HepG2 (cell line): ENCODE results near the gene DAD1. TPM values are rescaled to one million over a fixed set of nuclear protein-coding genes. Genes with fewer than 3 reads are reported as not detected.

Experiments
- ATAC-seq: fragments of 200-7000 bp; cut with Tn5 transposase; 3 replicates; pipeline ENCODE4 v1.9.1; 2020; ENCODE audit warnings: mild to moderate bottlenecking, moderate library complexity
- BruUV-seq: library from RNA; stranded (reverse); fragments of 400-500 nt; replicated peaks from 2 replicates; lab custom pipeline; 2021; lab: Mats Ljungman, UMichigan
- CTCF ChIA-PET: fragments of 300-600 bp; formaldehyde crosslinking; extraction: SDS; loops from one replicate; lab custom pipeline; 2021; ENCODE audit warnings: low total read pairs, inconsistent platforms, low intra/inter-chr PET ratio; lab: Yijun Ruan, JAX
- POLR2A ChIA-PET: fragments of 350-600 bp; sonication (Branson Sonifier 250); formaldehyde crosslinking; loops from one replicate; lab custom pipeline; 2020; ENCODE audit warnings: antibody characterized with exemption, inconsistent platforms; lab: Yijun Ruan, JAX
- DNase-seq: peaks from one replicate; pipeline ENCODE4 v3.0.0-alpha.2; 2015; ENCODE audit warnings: low spot score
- FAIRE-seq: peaks from 3 replicates; lab custom pipeline; 2011; peaks lifted over from hg19 to GRCh38; lab: Jason Lieb, UNC
- H2AFZ ChIP-seq: one replicate; pipeline ENCODE4 v1.6.1; 2011; ENCODE audit warnings: low read length, inconsistent platforms
- H3K27ac ChIP-seq: fragments of 300-600 bp; 3 replicates; pipeline ENCODE4 v1.8.0; 2011; ENCODE audit warnings: mixed run types, mild to moderate bottlenecking, mixed read lengths, low read length, inconsistent platforms; ENCODE audit not compliant: insufficient read depth; ENCODE audit errors: extremely low read length
- H3K27me3 ChIP-seq, 2 experiments: fragments of 200-600 bp in 1 of 2; 2 replicates in 1 of 2; 3 replicates in 1 of 2; pipeline versions ENCODE4 v1.6.0 to v1.8.0; 2011; ENCODE audit warnings: low read length in 2 of 2, mild to moderate bottlenecking in 2 of 2, moderate library complexity in 2 of 2, inconsistent platforms in 1 of 2; ENCODE audit not compliant: insufficient read depth in 2 of 2, control insufficient read depth in 1 of 2
- H3K36me3 ChIP-seq, 2 experiments: fragments of 200-600 bp in 1 of 2; replicated peaks in 1 of 2; 2 replicates in 1 of 2; 3 replicates in 1 of 2; pipeline versions ENCODE4 v1.5.1 to v1.8.0; 2011; ENCODE audit warnings: low read length in 2 of 2, inconsistent platforms in 1 of 2; ENCODE audit not compliant: insufficient read depth in 2 of 2, control insufficient read depth in 1 of 2
- H3K4me1 ChIP-seq: 2 replicates; pipeline ENCODE4 v1.5.1; 2012; ENCODE audit warnings: low read length, inconsistent platforms; ENCODE audit not compliant: insufficient read depth
- H3K4me2 ChIP-seq: 2 replicates; pipeline ENCODE4 v1.6.0; 2011; ENCODE audit warnings: low read depth, low read length, inconsistent platforms
- H3K4me3 ChIP-seq, 3 experiments: fragments of 200-600 bp in 1 of 3; sonication (generic), shearing (Covaris generic) in 1 of 3; replicated peaks in 1 of 3; 2 replicates each; pipeline ENCODE4 v1.5.1; 2011 to 2016; ENCODE audit warnings: low read length in 3 of 3, inconsistent platforms in 2 of 3, low read depth in 2 of 3, mild to moderate bottlenecking in 2 of 3, control low read depth in 1 of 3, mixed read lengths in 1 of 3; ENCODE audit not compliant: insufficient read depth in 1 of 3
- H3K79me2 ChIP-seq: one replicate; pipeline ENCODE4 v1.6.1; 2011; ENCODE audit warnings: low read length, inconsistent platforms; ENCODE audit not compliant: insufficient read depth
- H3K9ac ChIP-seq: 2 replicates; pipeline ENCODE4 v1.6.0; 2011; ENCODE audit warnings: mild to moderate bottlenecking, low read depth, low read length, inconsistent platforms; ENCODE audit not compliant: insufficient read depth
- H3K9me3 ChIP-seq: 2 replicates; pipeline ENCODE4 v1.5.1; 2012; ENCODE audit warnings: mild to moderate bottlenecking, low read length
- H4K20me1 ChIP-seq: 2 replicates; pipeline ENCODE4 v1.6.0; 2011; ENCODE audit warnings: inconsistent platforms, mild to moderate bottlenecking, low read length, moderate library complexity; ENCODE audit not compliant: insufficient read depth
- CSRNP2 ChIP-seq: sonication (generic); formaldehyde crosslinking; conservative IDR thresholded peaks from 2 replicates; pipeline ENCODE4 v1.8.0; 2022; ENCODE audit warnings: low read depth, missing genetic modification reagents
- FOXJ3 ChIP-seq: sonication (generic); formaldehyde crosslinking; IDR thresholded peaks from 2 replicates; pipeline ENCODE4 v1.4.0; 2020; ENCODE audit warnings: missing genetic modification reagents, mild to moderate bottlenecking, borderline replicate concordance
- FOXM1 ChIP-seq: sonication (generic); formaldehyde crosslinking; IDR thresholded peaks from 2 replicates; pipeline ENCODE4 v1.5.0; 2020; ENCODE audit warnings: missing genetic modification reagents
- HNF1A ChIP-seq, 2 experiments: sonication (generic) in 1 of 2; formaldehyde crosslinking in 1 of 2; IDR thresholded peaks; 2 replicates each; pipeline versions ENCODE4 v1.4.0 to v1.6.1; 2016 to 2020; ENCODE audit warnings: borderline replicate concordance in 1 of 2, low read depth in 1 of 2, mild to moderate bottlenecking in 1 of 2, missing genetic modification reagents in 1 of 2
- HNRNPH1 ChIP-seq: fragments of 200-400 bp; formaldehyde crosslinking; optimal IDR thresholded peaks from 2 replicates; pipeline ENCODE3; 2017; ENCODE audit warnings: mild to moderate bottlenecking, low read depth, low read length
- ISX ChIP-seq: sonication (generic); formaldehyde crosslinking; conservative IDR thresholded peaks from 2 replicates; pipeline ENCODE4 v1.5.0; 2020; ENCODE audit warnings: missing genetic modification reagents
- PREB ChIP-seq: sonication (generic); formaldehyde crosslinking; IDR thresholded peaks from 2 replicates; pipeline ENCODE4 v1.4.0; 2020; ENCODE audit warnings: missing genetic modification reagents
- RBAK ChIP-seq: sonication (generic); formaldehyde crosslinking; IDR thresholded peaks from 2 replicates; pipeline ENCODE4 v1.5.1; 2020; ENCODE audit warnings: mild to moderate bottlenecking, missing genetic modification reagents
- THAP11 ChIP-seq: IDR thresholded peaks from 2 replicates; pipeline ENCODE4 v1.6.1; 2016; ENCODE audit warnings: missing biosample characterization, missing genetic modification reagents
- ZBTB14 ChIP-seq: sonication (generic); formaldehyde crosslinking; IDR thresholded peaks from 2 replicates; pipeline ENCODE4 v1.4.0; 2020; ENCODE audit warnings: missing genetic modification reagents
- ZBTB21 ChIP-seq: sonication (generic); formaldehyde crosslinking; IDR thresholded peaks from 2 replicates; pipeline ENCODE4 v1.4.0; 2020; ENCODE audit warnings: missing genetic modification reagents
- ZNF17 ChIP-seq: sonication (generic); formaldehyde crosslinking; IDR thresholded peaks from 2 replicates; pipeline ENCODE4 v1.5.0; 2020; ENCODE audit warnings: mild to moderate bottlenecking, missing genetic modification reagents
- ZNF205 ChIP-seq: IDR thresholded peaks from 2 replicates; pipeline ENCODE4 v1.6.1; 2018; ENCODE audit warnings: missing biosample characterization, missing genetic modification reagents
- ZNF253 ChIP-seq: sonication (generic); formaldehyde crosslinking; IDR thresholded peaks from 2 replicates; pipeline ENCODE4 v1.8.0; 2022; ENCODE audit warnings: mild to moderate bottlenecking, missing genetic modification reagents, borderline replicate concordance
- ZNF737 ChIP-seq: sonication (generic); formaldehyde crosslinking; IDR thresholded peaks from 2 replicates; pipeline ENCODE4 v1.5.0; 2020; ENCODE audit warnings: missing genetic modification reagents, mild to moderate bottlenecking, borderline replicate concordance
- ZNF839 ChIP-seq: sonication (generic); formaldehyde crosslinking; IDR thresholded peaks from 2 replicates; pipeline ENCODE4 v1.4.0; 2020; ENCODE audit warnings: missing genetic modification reagents, mild to moderate bottlenecking, borderline replicate concordance
- in situ Hi-C: cut with HindIII; loops from 2 replicates; pipeline ENCODE4 v1.10.0; 2017; ENCODE audit warnings: low pct_unique_long_range_greater_than_20kb; ENCODE audit not compliant: extremely low pct_ligation_motif_present
- intact Hi-C: fragments of 100-400 bp; cut with micrococcal nuclease; formaldehyde crosslinking; loops from one replicate; pipeline ENCODE4 v1.10.0; 2022; ENCODE audit not compliant: unreplicated experiment
- polyA plus RNA-seq, 8 experiments: library from polyadenylated mRNA; depleted of rRNA in 3 of 8; stranded (reverse) in 7 of 8; unstranded in 1 of 8; fragments of >200 nt; fragmentation: Illumina TruSeq in 4 of 8; extraction: Trizol in 4 of 8; gene quantifications; 2 replicates each; pipeline versions ENCODE4 v1.2.1 to v1.2.3, GENCODE V29; 2011 to 2016; ENCODE audit warnings: low read depth in 4 of 8, missing spikeins in 1 of 8, mixed read lengths in 1 of 8; ENCODE audit not compliant: insufficient read depth in 1 of 8
- total RNA-seq, 5 experiments: library from RNA; depleted of rRNA; stranded (reverse); fragments of >200 nt; fragmentation: Illumina TruSeq; extraction: Trizol; gene quantifications; 2 replicates each; pipeline ENCODE4 v1.2.3, GENCODE V29; 2016; ENCODE audit warnings: low read depth in 1 of 5

The DAD1 gene
- total and polyA plus RNA-seq, 2 of the 13 experiments (the other 11 are each of a cell fraction or from before 2014, with no cell fraction given) = 558 to 626 TPM

DNA sequence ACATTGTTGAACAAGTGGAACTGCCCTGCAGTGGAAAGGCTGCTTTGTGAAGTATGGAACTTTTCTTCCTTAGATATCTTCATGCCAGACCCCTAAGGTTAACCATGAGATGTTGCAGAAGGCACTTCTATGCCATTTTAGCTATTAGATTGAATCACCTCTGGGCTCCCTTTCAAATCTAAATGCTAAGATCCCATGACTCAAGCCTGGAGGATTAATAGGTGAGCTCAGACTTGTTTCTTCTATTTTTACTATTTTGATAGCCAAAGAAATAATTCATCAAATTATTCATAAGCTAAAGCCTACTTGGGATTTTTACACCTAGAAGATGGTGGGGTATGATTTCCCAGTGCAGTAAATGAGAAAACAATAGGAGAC, 64.3 kb downstream of the DAD1 start:
- H3K9ac ChIP-seq = no peak overlapping the region
- H3K27me3 ChIP-seq = peaks cover 0 to 20% of the 10 kb centered on the region in 2 experiments; a peak in 2 of 5 replicates
- no peak overlapping the region for H3K4me3 ChIP-seq
- FAIRE-seq = no peak
- no peaks in the 10 kb centered on the region for H4K20me1 ChIP-seq
- H3K4me1 ChIP-seq = peaks cover 9% of the 10 kb centered on the region
- DNase-seq = no peak
- in situ Hi-C loops = no loop called here
- intact Hi-C loops = no loop called here
- no peaks in the 10 kb centered on the region for H3K9me3 ChIP-seq
- H3K36me3 ChIP-seq = no peaks in the 10 kb centered on the region
- no peak for ATAC-seq
- H2AFZ ChIP-seq = no peak overlapping the region
- POLR2A ChIA-PET = no interaction called here
- CTCF ChIA-PET = no interaction called here
- no peaks in the 10 kb centered on the region for H3K79me2 ChIP-seq
- no peak overlapping the region for H3K4me2 ChIP-seq
- no peak overlapping the region for H3K27ac ChIP-seq
- BruUV-seq = no TSS peak
- TF ChIP-seq PREB = no peak
- no peak for TF ChIP-seq ZBTB21 (CRISPR knock-in tag)
- no peak for TF ChIP-seq HNF1A (IDR thresholded peaks at IDR 0.05; ENCODE audit: low read depth)
- TF ChIP-seq HNF1A (CRISPR knock-in tag; IDR thresholded peaks at IDR 0.05; ENCODE audit: borderline replicate concordance) = no peak
- TF ChIP-seq ZNF839 (CRISPR knock-in tag) = no peak
- no peak for TF ChIP-seq RBAK
- no peak for TF ChIP-seq ZBTB14
- no peak for TF ChIP-seq FOXM1 (CRISPR knock-in tag)
- no peak for TF ChIP-seq ZNF737
- TF ChIP-seq FOXJ3 (CRISPR knock-in tag) = no peak
- no peak for TF ChIP-seq CSRNP2
- no peak for TF ChIP-seq THAP11 (CRISPR knock-in tag)
- TF ChIP-seq ISX (CRISPR knock-in tag) = no peak
- TF ChIP-seq HNRNPH1 = no peak
- no peak for TF ChIP-seq ZNF205 (CRISPR knock-in tag)
- TF ChIP-seq ZNF17 (CRISPR knock-in tag) = no peak
- TF ChIP-seq ZNF253 = no peak
